K562 (cell line): ENCODE results near the gene MAML3. TPM values are rescaled to one million over a fixed set of nuclear protein-coding genes. Genes with fewer than 3 reads are reported as not detected.
A peak's percentile ranks its signal among the peaks of the same experiment; 100 is the strongest.

Source experiments
- DMBX1 ChIP-seq: fragments of 250-450 bp; sonication (Bioruptor Pico); IDR thresholded peaks from 2 replicates; pipeline ENCODE4 v1.8.0; 2022; ENCODE audit warnings: inconsistent platforms, mild to moderate bottlenecking, moderate library complexity, borderline replicate concordance
- JUNB ChIP-seq: fragments of 450-650 bp; formaldehyde crosslinking; conservative IDR thresholded peaks from 2 replicates; pipeline ENCODE4 v1.4.0; 2020; ENCODE audit warnings: mild to moderate bottlenecking
- KDM4B ChIP-seq, 2 experiments: fragments of 450-650 bp in 1 of 2; sonication (generic) in 1 of 2; IDR thresholded peaks; 2 replicates each; pipeline ENCODE4 v1.6.1; 2016 to 2017; ENCODE audit warnings: borderline replicate concordance in 2 of 2, antibody characterized with exemption in 1 of 2, low read depth in 1 of 2, mild to moderate bottlenecking in 1 of 2
- KLF6 ChIP-seq: fragments of 250-450 bp; sonication (Bioruptor Pico); IDR thresholded peaks from 2 replicates; pipeline ENCODE4 v1.4.0; 2020; ENCODE audit warnings: mild to moderate bottlenecking, moderate library complexity, borderline replicate concordance
- MAFK ChIP-seq: IDR thresholded peaks from 2 replicates; pipeline ENCODE4 v1.6.1; 2011; ENCODE audit warnings: low read length, improper control_type of control experiment
- MTA3 ChIP-seq: fragments of 450-650 bp; formaldehyde crosslinking; IDR thresholded peaks from 2 replicates; pipeline ENCODE4 v1.6.1; 2017; ENCODE audit warnings: mild to moderate bottlenecking, borderline replicate concordance
- NFRKB ChIP-seq: fragments of 450-650 bp; IDR thresholded peaks from 2 replicates; pipeline ENCODE4 v1.6.1; 2016; ENCODE audit warnings: low read depth
- SETDB1 ChIP-seq: IDR thresholded peaks from one replicate; pipeline ENCODE4 v1.6.1; 2012; ENCODE audit warnings: low read length, control low read depth, inconsistent platforms
- SNIP1 ChIP-seq: fragments of 450-650 bp; IDR thresholded peaks from 2 replicates; pipeline ENCODE4 v1.7.1; 2017; ENCODE audit warnings: low read depth, mild to moderate bottlenecking
- polyA plus RNA-seq, 8 experiments: library from polyadenylated mRNA; depleted of rRNA in 4 of 8; stranded (reverse) in 5 of 8; unstranded in 3 of 8; fragments of >200 nt; fragmentation: Nextera tagmentation in 2 of 8; fragmentation: Illumina TruSeq in 1 of 8; extraction: Ambion mirVana in 2 of 8; extraction: Trizol in 1 of 8; gene quantifications; 2 replicates each; pipeline versions ENCODE4 v1.2.1 to v1.2.3, GENCODE V29; 2011 to 2014; ENCODE audit warnings: inconsistent platforms in 1 of 8, missing spikeins in 1 of 8
- total RNA-seq, 7 experiments: library from RNA; depleted of rRNA in 6 of 7; stranded (reverse); fragments of >200 nt in 6 of 7; fragmentation: Illumina TruSeq in 2 of 7; extraction: Trizol in 2 of 7; gene quantifications; 2 replicates each; pipeline versions ENCODE4 v1.2.1 to v1.2.3, GENCODE V29; 2011 to 2021; ENCODE audit warnings: low replicate concordance in 1 of 7
- TF ChIP-seq, protein P1 (sequence below): fragments of 250-450 bp; sonication (Bioruptor Pico); IDR thresholded peaks from 2 replicates; pipeline ENCODE4 v1.4.0; 2020; ENCODE audit warnings: mild to moderate bottlenecking, moderate library complexity, borderline replicate concordance
- TF ChIP-seq, protein P2 (sequence below): sonication (generic); formaldehyde crosslinking; IDR thresholded peaks from 2 replicates; pipeline ENCODE4 v1.8.0; 2023; ENCODE audit warnings: missing genetic modification reagents, mild to moderate bottlenecking, borderline replicate concordance
- TF ChIP-seq, protein P3 (sequence below): sonication (generic); formaldehyde crosslinking; IDR thresholded peaks from 2 replicates; pipeline ENCODE4 v1.9.0; 2022; ENCODE audit warnings: mild to moderate bottlenecking, missing genetic modification reagents
- TF ChIP-seq, protein P4 (sequence below): fragments of 450-650 bp; IDR thresholded peaks from 2 replicates; pipeline ENCODE4 v1.6.1; 2016; ENCODE audit warnings: antibody characterized with exemption
- TF ChIP-seq, protein P5 (sequence below): fragments of 450-650 bp; formaldehyde crosslinking; IDR thresholded peaks from 2 replicates; pipeline ENCODE4 v1.4.0; 2020; ENCODE audit warnings: mild to moderate bottlenecking, moderate library complexity

The MAML3 gene
- total and polyA plus RNA-seq, 9 of the 15 experiments (the other 6 are each of a cell fraction or from before 2014, with no cell fraction given), result 0.01 to 0.55 (median 0.25) TPM

DNA sequence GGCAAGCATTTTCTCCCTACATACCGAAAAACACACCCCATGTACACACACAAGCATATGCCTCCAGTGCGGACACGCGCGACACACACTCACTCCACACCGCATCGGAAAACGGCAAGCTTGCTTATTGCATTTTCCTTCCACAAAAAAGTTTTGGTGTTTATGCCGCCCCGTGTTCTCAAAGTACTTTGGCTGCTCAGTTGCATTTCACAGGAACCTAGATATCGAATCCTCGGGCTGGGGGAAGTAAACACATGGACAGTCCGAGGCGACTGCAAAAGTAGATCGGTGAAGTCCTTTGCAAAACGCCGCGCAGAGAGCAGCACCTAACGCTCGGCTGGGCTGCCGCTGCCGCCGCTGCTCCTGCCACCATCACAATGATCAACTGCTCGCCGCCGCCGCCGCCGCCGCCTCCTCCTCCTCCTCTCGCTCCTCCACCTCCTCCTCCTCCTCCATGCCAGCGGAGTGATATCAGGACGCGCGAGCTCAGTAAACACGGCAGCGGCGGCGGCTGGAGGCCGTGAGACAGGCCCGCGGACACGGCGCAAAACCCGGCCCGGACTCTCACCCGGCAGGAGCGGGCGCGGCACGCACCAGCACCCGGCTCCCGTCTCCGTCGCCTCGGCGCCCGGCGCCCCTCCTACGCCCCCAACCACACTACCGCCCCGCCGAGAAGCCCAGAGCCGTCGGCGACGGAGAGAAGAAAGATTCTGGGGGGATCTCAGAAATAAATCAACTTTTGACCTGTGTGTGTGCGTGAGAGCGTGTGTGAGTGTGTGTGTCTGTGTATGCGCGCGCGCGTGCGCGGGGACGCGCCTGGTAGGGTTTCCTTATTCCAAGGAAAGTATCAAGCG, at the start of gene MAML3 (continued):
- TF ChIP-seq, protein P1, sequence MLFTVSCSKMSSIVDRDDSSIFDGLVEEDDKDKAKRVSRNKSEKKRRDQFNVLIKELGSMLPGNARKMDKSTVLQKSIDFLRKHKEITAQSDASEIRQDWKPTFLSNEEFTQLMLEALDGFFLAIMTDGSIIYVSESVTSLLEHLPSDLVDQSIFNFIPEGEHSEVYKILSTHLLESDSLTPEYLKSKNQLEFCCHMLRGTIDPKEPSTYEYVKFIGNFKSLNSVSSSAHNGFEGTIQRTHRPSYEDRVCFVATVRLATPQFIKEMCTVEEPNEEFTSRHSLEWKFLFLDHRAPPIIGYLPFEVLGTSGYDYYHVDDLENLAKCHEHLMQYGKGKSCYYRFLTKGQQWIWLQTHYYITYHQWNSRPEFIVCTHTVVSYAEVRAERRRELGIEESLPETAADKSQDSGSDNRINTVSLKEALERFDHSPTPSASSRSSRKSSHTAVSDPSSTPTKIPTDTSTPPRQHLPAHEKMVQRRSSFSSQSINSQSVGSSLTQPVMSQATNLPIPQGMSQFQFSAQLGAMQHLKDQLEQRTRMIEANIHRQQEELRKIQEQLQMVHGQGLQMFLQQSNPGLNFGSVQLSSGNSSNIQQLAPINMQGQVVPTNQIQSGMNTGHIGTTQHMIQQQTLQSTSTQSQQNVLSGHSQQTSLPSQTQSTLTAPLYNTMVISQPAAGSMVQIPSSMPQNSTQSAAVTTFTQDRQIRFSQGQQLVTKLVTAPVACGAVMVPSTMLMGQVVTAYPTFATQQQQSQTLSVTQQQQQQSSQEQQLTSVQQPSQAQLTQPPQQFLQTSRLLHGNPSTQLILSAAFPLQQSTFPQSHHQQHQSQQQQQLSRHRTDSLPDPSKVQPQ, result no peak
- peak in 1 of 2 experiments; percentile 76; a peak in 1 of 4 replicates for TF ChIP-seq KDM4B (IDR thresholded peaks at IDR 0.05; ENCODE audit: borderline replicate concordance in 2 of 2, low read depth in 1 of 2)
- TF ChIP-seq, protein P2, sequence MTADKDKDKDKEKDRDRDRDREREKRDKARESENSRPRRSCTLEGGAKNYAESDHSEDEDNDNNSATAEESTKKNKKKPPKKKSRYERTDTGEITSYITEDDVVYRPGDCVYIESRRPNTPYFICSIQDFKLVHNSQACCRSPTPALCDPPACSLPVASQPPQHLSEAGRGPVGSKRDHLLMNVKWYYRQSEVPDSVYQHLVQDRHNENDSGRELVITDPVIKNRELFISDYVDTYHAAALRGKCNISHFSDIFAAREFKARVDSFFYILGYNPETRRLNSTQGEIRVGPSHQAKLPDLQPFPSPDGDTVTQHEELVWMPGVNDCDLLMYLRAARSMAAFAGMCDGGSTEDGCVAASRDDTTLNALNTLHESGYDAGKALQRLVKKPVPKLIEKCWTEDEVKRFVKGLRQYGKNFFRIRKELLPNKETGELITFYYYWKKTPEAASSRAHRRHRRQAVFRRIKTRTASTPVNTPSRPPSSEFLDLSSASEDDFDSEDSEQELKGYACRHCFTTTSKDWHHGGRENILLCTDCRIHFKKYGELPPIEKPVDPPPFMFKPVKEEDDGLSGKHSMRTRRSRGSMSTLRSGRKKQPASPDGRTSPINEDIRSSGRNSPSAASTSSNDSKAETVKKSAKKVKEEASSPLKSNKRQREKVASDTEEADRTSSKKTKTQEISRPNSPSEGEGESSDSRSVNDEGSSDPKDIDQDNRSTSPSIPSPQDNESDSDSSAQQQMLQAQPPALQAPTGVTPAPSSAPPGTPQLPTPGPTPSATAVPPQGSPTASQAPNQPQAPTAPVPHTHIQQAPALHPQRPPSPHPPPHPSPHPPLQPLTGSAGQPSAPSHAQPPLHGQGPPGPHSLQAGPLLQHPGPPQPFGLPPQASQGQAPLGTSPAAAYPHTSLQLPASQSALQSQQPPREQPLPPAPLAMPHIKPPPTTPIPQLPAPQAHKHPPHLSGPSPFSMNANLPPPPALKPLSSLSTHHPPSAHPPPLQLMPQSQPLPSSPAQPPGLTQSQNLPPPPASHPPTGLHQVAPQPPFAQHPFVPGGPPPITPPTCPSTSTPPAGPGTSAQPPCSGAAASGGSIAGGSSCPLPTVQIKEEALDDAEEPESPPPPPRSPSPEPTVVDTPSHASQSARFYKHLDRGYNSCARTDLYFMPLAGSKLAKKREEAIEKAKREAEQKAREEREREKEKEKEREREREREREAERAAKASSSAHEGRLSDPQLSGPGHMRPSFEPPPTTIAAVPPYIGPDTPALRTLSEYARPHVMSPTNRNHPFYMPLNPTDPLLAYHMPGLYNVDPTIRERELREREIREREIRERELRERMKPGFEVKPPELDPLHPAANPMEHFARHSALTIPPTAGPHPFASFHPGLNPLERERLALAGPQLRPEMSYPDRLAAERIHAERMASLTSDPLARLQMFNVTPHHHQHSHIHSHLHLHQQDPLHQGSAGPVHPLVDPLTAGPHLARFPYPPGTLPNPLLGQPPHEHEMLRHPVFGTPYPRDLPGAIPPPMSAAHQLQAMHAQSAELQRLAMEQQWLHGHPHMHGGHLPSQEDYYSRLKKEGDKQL (CRISPR knock-in tag), result no peak; the same call in 1 of the 2 replicates
- TF ChIP-seq KLF6 (CRISPR knock-in tag), result no peak
- no peak for TF ChIP-seq JUNB (CRISPR knock-in tag)
- TF ChIP-seq, protein P3, sequence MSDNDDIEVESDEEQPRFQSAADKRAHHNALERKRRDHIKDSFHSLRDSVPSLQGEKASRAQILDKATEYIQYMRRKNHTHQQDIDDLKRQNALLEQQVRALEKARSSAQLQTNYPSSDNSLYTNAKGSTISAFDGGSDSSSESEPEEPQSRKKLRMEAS (CRISPR knock-in tag), result peak; percentile 86
- TF ChIP-seq SNIP1, result no peak
- TF ChIP-seq, protein P4, sequence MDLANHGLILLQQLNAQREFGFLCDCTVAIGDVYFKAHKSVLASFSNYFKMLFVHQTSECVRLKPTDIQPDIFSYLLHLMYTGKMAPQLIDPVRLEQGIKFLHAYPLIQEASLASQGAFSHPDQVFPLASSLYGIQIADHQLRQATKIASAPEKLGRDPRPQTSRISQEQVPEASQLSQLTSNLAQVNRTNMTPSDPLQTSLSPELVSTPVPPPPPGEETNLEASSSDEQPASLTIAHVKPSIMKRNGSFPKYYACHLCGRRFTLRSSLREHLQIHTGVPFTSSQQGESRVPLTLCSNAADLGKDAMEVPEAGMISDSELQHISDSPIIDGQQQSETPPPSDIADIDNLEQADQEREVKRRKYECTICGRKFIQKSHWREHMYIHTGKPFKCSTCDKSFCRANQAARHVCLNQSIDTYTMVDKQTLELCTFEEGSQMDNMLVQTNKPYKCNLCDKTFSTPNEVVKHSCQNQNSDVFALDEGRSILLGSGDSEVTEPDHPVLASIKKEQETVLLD, result peak; percentile 53; the same call in 1 of the 2 replicates
- peak; percentile 88; the same call in 1 of the 2 replicates for TF ChIP-seq MTA3
- TF ChIP-seq, protein P5, sequence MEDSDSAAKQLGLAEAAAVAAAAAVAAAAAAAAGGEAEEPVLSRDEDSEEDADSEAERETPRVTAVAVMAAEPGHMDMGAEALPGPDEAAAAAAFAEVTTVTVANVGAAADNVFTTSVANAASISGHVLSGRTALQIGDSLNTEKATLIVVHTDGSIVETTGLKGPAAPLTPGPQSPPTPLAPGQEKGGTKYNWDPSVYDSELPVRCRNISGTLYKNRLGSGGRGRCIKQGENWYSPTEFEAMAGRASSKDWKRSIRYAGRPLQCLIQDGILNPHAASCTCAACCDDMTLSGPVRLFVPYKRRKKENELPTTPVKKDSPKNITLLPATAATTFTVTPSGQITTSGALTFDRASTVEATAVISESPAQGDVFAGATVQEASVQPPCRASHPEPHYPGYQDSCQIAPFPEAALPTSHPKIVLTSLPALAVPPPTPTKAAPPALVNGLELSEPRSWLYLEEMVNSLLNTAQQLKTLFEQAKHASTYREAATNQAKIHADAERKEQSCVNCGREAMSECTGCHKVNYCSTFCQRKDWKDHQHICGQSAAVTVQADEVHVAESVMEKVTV, result no peak; the same call in 1 of the 2 replicates
- peak; percentile 85 for TF ChIP-seq DMBX1 (CRISPR knock-in tag)
- no peak for TF ChIP-seq SETDB1
- TF ChIP-seq MAFK, result no peak
- TF ChIP-seq NFRKB, result no peak
